ENCODE data around the gene PIP5K1B.

PIP5K1B gene

DNA sequence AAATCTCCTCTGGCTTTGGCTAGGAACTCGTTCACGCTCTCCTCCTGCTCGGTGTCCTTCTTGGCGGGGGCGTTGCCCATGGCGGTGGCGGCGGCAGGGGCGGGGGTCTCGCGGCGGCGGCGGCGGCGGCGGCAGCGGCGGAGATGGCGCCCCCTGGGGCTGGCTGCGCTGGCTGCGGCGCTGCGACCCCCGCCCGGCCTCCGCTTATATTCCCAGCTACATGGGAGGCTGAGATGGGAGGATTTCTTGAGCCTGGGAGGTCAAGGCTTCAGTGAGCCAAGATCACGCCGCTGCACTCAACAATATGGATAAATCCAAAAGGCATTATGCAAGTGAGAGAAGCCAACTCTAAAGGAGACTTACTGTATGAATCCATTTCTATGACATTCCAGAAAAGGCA, 309.0 kb downstream of the PIP5K1B start, which contains the start of gene PRKACG:
Gene PRKACG, minus strand, starts transcription at position 101 of the 400 bp plus-strand sequence. Its CDS starts 21 bp downstream, at position 80.
- H4K8ac ChIP-seq (ENCODE audit: low read depth, low read length): no peak within 1 kb of the TSS
- peaks cover 0 to 13% of the 10 kb centered on the region in 2 donors for H3K36me3 ChIP-seq (replicated peaks in 1 of 2; ENCODE audit: control insufficient read depth in 2 of 2, insufficient read depth in 2 of 2, low read length in 2 of 2)
- no peaks in the 10 kb centered on the region for H3K79me1 ChIP-seq (ENCODE audit: low read depth, low read length)
- no peak within 1 kb of the TSS for H4K91ac ChIP-seq (ENCODE audit: low read depth, low read length, poor library complexity)
- H2BK5ac ChIP-seq (ENCODE audit: low read length): no peak within 1 kb of the TSS
- H2BK15ac ChIP-seq (ENCODE audit: low read length): no peak within 1 kb of the TSS
- H3K4me1 ChIP-seq (ENCODE audit: control insufficient read depth in 2 of 2, insufficient read depth in 1 of 2, low read depth in 1 of 2, low read length in 2 of 2): peaks cover 4% of the 10 kb centered on the region in 2 donors
- no peak within 1 kb of the TSS for H2AFZ ChIP-seq (ENCODE audit: low read length)
- no peak within 1 kb of the TSS for H3K14ac ChIP-seq (ENCODE audit: low read length)
- H3K27ac ChIP-seq (replicated peaks; ENCODE audit: low read length): no peak within 1 kb of the TSS
- H3K27me3 ChIP-seq (ENCODE audit: control insufficient read depth in 3 of 3, insufficient read depth in 3 of 3, low read depth in 1 of 3, low read length in 3 of 3): no peaks in the 10 kb centered on the region
- peak within 1 kb of the TSS; percentile 28 for H2AK5ac ChIP-seq (ENCODE audit: low read depth, low read length)
- H3K4me3 ChIP-seq (ENCODE audit: low read length in 2 of 2): no peak within 1 kb of the TSS
- no peak within 1 kb of the TSS for H3K18ac ChIP-seq (ENCODE audit: low read length)
- H2BK120ac ChIP-seq (ENCODE audit: low read depth, low read length): no peak within 1 kb of the TSS
- no peak within 1 kb of the TSS for H3K4ac ChIP-seq (ENCODE audit: low read length)
- H3K9ac ChIP-seq (ENCODE audit: low read depth, low read length, poor library complexity): no peak within 1 kb of the TSS
- H2BK12ac ChIP-seq (ENCODE audit: low read length): no peak within 1 kb of the TSS
- no peak within 1 kb of the TSS for H3K23ac ChIP-seq (ENCODE audit: low read depth, low read length, poor library complexity)
- H3K4me2 ChIP-seq (ENCODE audit: insufficient read depth, low read length, poor library complexity, severe bottlenecking): no peak within 1 kb of the TSS
- WGBS, 2 donors (ENCODE audit: extremely low coverage in 2 of 2, insufficient read length in 2 of 2, insufficient replicate concordance in 1 of 2): no CpG with 5 or more reads among the region's 29 CpGs
- DNase-seq (ENCODE audit: low spot score): no peak
- peaks cover 1 to 11% of the 10 kb centered on the region in 2 donors for H3K9me3 ChIP-seq (replicated peaks in 1 of 2; ENCODE audit: control insufficient read depth in 2 of 2, insufficient read depth in 1 of 2, low read depth in 1 of 2, low read length in 2 of 2)

GRCh38 chr9:69016191-69017096, 311.4 kb downstream of the PIP5K1B start:
- Histone ChIP-seq H3K27me3 (ENCODE audit: control insufficient read depth in 3 of 3, insufficient read depth in 3 of 3, low read depth in 1 of 3, low read length in 3 of 3) (no peaks in the 10 kb centered on the region), H3K18ac (ENCODE audit: low read length) (no peak overlapping the region), H3K23ac (ENCODE audit: low read depth, low read length, poor library complexity) (no peak overlapping the region), H2BK120ac (ENCODE audit: low read depth, low read length) (no peak overlapping the region), H2AK5ac (ENCODE audit: low read depth, low read length) (no peak overlapping the region), H3K4me2 (ENCODE audit: insufficient read depth, low read length, poor library complexity, severe bottlenecking) (no peak overlapping the region), H4K91ac (ENCODE audit: low read depth, low read length, poor library complexity) (no peak overlapping the region), H3K14ac (ENCODE audit: low read length) (no peak overlapping the region), H2BK5ac (ENCODE audit: low read length) (no peak overlapping the region), H4K8ac (ENCODE audit: low read depth, low read length) (no peak overlapping the region), H2BK15ac (ENCODE audit: low read length) (no peak overlapping the region), H3K4ac (ENCODE audit: low read length) (no peak overlapping the region), H3K36me3 (replicated peaks in 1 of 2; ENCODE audit: control insufficient read depth in 2 of 2, insufficient read depth in 2 of 2, low read length in 2 of 2) (no peaks in the 10 kb centered on the region), H2BK12ac (ENCODE audit: low read length) (no peak overlapping the region), H2AFZ (ENCODE audit: low read length) (peak overlapping the region; percentile 38), H3K79me1 (ENCODE audit: low read depth, low read length) (no peaks in the 10 kb centered on the region), H3K4me3 (ENCODE audit: low read length in 2 of 2) (no peak overlapping the region), H3K4me1 (ENCODE audit: control insufficient read depth in 2 of 2, insufficient read depth in 1 of 2, low read depth in 1 of 2, low read length in 2 of 2) (peaks cover 4% of the 10 kb centered on the region in 2 donors), H3K9ac (ENCODE audit: low read depth, low read length, poor library complexity) (no peak overlapping the region), H3K27ac (replicated peaks; ENCODE audit: low read length) (no peak overlapping the region), H3K9me3 (replicated peaks in 1 of 2; ENCODE audit: control insufficient read depth in 2 of 2, insufficient read depth in 1 of 2, low read depth in 1 of 2, low read length in 2 of 2) (peaks cover 1 to 11% of the 10 kb centered on the region in 2 donors)
- no CpG with 5 or more reads among the region's 5 CpGs for WGBS, 2 donors (ENCODE audit: extremely low coverage in 2 of 2, insufficient read length in 2 of 2, insufficient replicate concordance in 1 of 2)
- no peak for DNase-seq (ENCODE audit: low spot score)

DNA sequence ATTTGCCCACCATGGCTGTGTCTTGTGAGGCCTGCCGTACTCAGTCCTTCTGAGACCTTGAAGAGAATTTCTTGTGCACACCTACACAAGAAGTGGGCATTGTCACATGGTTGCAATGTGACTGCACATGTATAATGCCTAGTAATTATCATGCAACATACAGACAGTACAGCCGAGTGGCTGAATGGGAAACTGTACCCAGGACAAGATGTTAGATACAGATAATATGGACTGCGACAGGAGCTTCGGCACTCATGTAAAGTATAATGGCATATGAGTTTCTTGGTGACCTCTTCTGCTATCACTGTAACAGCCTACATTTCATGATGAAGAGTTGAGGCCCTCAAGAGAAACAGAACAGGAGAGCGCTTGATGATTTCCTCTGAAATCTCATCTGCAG, 313.7 kb downstream of the PIP5K1B start:
- Histone ChIP-seq H2BK120ac (ENCODE audit: low read depth, low read length) (no peak overlapping the region), H2AK5ac (ENCODE audit: low read depth, low read length) (no peak overlapping the region), H3K36me3 (replicated peaks in 1 of 2; ENCODE audit: control insufficient read depth in 2 of 2, insufficient read depth in 2 of 2, low read length in 2 of 2) (no peaks in the 10 kb centered on the region), H3K4me3 (ENCODE audit: low read length in 2 of 2) (no peak overlapping the region), H3K4ac (ENCODE audit: low read length) (no peak overlapping the region), H3K14ac (ENCODE audit: low read length) (no peak overlapping the region), H2AFZ (ENCODE audit: low read length) (no peak overlapping the region), H4K8ac (ENCODE audit: low read depth, low read length) (no peak overlapping the region), H3K9me3 (replicated peaks in 1 of 2; ENCODE audit: control insufficient read depth in 2 of 2, insufficient read depth in 1 of 2, low read depth in 1 of 2, low read length in 2 of 2) (peaks cover 1% of the 10 kb centered on the region in 2 donors), H3K18ac (ENCODE audit: low read length) (no peak overlapping the region), H2BK12ac (ENCODE audit: low read length) (no peak overlapping the region), H2BK15ac (ENCODE audit: low read length) (no peak overlapping the region), H3K27me3 (ENCODE audit: control insufficient read depth in 3 of 3, insufficient read depth in 3 of 3, low read depth in 1 of 3, low read length in 3 of 3) (no peaks in the 10 kb centered on the region), H3K27ac (replicated peaks; ENCODE audit: low read length) (no peak overlapping the region), H3K4me1 (ENCODE audit: control insufficient read depth in 2 of 2, insufficient read depth in 1 of 2, low read depth in 1 of 2, low read length in 2 of 2) (peaks cover 4% of the 10 kb centered on the region in 2 donors), H3K79me1 (ENCODE audit: low read depth, low read length) (no peaks in the 10 kb centered on the region), H3K9ac (ENCODE audit: low read depth, low read length, poor library complexity) (no peak overlapping the region), H2BK5ac (ENCODE audit: low read length) (no peak overlapping the region), H3K23ac (ENCODE audit: low read depth, low read length, poor library complexity) (no peak overlapping the region), H4K91ac (ENCODE audit: low read depth, low read length, poor library complexity) (no peak overlapping the region), H3K4me2 (ENCODE audit: insufficient read depth, low read length, poor library complexity, severe bottlenecking) (no peak overlapping the region)
- no CpG with 5 or more reads among the region's 5 CpGs for WGBS, 2 donors (ENCODE audit: extremely low coverage in 2 of 2, insufficient read length in 2 of 2, insufficient replicate concordance in 1 of 2)
- no peak for DNase-seq (ENCODE audit: low spot score)

GRCh38 chr9:69019808-69020207, 314.8 kb downstream of the PIP5K1B start:
- Histone ChIP-seq H2BK15ac (ENCODE audit: low read length) (no peak overlapping the region), H3K18ac (ENCODE audit: low read length) (no peak overlapping the region), H3K27ac (replicated peaks; ENCODE audit: low read length) (no peak overlapping the region), H3K23ac (ENCODE audit: low read depth, low read length, poor library complexity) (no peak overlapping the region), H3K36me3 (replicated peaks in 1 of 2; ENCODE audit: control insufficient read depth in 2 of 2, insufficient read depth in 2 of 2, low read length in 2 of 2) (no peaks in the 10 kb centered on the region), H4K91ac (ENCODE audit: low read depth, low read length, poor library complexity) (no peak overlapping the region), H2AK5ac (ENCODE audit: low read depth, low read length) (no peak overlapping the region), H3K9ac (ENCODE audit: low read depth, low read length, poor library complexity) (no peak overlapping the region), H3K4me1 (ENCODE audit: control insufficient read depth in 2 of 2, insufficient read depth in 1 of 2, low read depth in 1 of 2, low read length in 2 of 2) (peaks cover 4% of the 10 kb centered on the region in 2 donors), H3K4me2 (ENCODE audit: insufficient read depth, low read length, poor library complexity, severe bottlenecking) (no peak overlapping the region), H4K8ac (ENCODE audit: low read depth, low read length) (no peak overlapping the region), H3K4ac (ENCODE audit: low read length) (no peak overlapping the region), H2BK120ac (ENCODE audit: low read depth, low read length) (no peak overlapping the region), H2BK5ac (ENCODE audit: low read length) (no peak overlapping the region), H3K27me3 (ENCODE audit: control insufficient read depth in 3 of 3, insufficient read depth in 3 of 3, low read depth in 1 of 3, low read length in 3 of 3) (no peaks in the 10 kb centered on the region), H3K14ac (ENCODE audit: low read length) (no peak overlapping the region), H3K79me1 (ENCODE audit: low read depth, low read length) (no peaks in the 10 kb centered on the region), H2BK12ac (ENCODE audit: low read length) (no peak overlapping the region), H2AFZ (ENCODE audit: low read length) (no peak overlapping the region), H3K9me3 (replicated peaks in 1 of 2; ENCODE audit: control insufficient read depth in 2 of 2, insufficient read depth in 1 of 2, low read depth in 1 of 2, low read length in 2 of 2) (no peaks in the 10 kb centered on the region), H3K4me3 (ENCODE audit: low read length in 2 of 2) (no peak overlapping the region)
- no peak for DNase-seq (ENCODE audit: low spot score)
- WGBS, 2 donors (ENCODE audit: extremely low coverage in 2 of 2, insufficient read length in 2 of 2, insufficient replicate concordance in 1 of 2): no CpG with 5 or more reads among the region's 3 CpGs
